Urinary bladder (tissue), 4 donors: ENCODE data around the gene ZBTB42. TPM values are rescaled to one million over a fixed set of nuclear protein-coding genes. Genes with fewer than 3 reads are reported as not detected.

Source experiments
- DNase-seq: peaks from one replicate; pipeline ENCODE4 v3.0.0-alpha.2; 2015; ENCODE audit errors: extremely low spot score
- H3K27ac ChIP-seq: one replicate; pipeline ENCODE4 v1.5.1; 2013; ENCODE audit warnings: low read depth, mild to moderate bottlenecking, moderate library complexity
- H3K36me3 ChIP-seq: one replicate; pipeline ENCODE4 v1.6.1; 2013; ENCODE audit warnings: mild to moderate bottlenecking, moderate library complexity; ENCODE audit not compliant: insufficient read depth
- H3K4me1 ChIP-seq: one replicate; pipeline ENCODE4 v1.6.1; 2013; ENCODE audit warnings: mild to moderate bottlenecking, moderate library complexity; ENCODE audit not compliant: insufficient read depth
- H3K4me3 ChIP-seq: one replicate; pipeline ENCODE4 v1.5.1; 2013; ENCODE audit warnings: low read depth, low read length
- WGBS: extraction: QIAGEN DNeasy Blood & Tissue Kit; methylation state at CpG from one replicate; pipeline ENCODE4 v1.1.7; 2013; 5-methylcytosine and 5-hydroxymethylcytosine counted together
- polyA plus RNA-seq: library from polyadenylated mRNA; stranded (reverse); fragments of 200-250 nt; gene quantifications from one replicate; pipeline ENCODE4 v1.2.3, GENCODE V29; 2013
- total RNA-seq: library from RNA; depleted of rRNA; stranded (reverse); fragments of >200 nt; gene quantifications from one replicate; pipeline ENCODE4 v1.2.3, GENCODE V29; 2014
- donor health status: healthy with polysubstance abuse.
- donor health status: healthy.

Gene ZBTB42
- total and polyA plus RNA-seq, 2 donors = 3.5 to 6.3 TPM

DNA sequence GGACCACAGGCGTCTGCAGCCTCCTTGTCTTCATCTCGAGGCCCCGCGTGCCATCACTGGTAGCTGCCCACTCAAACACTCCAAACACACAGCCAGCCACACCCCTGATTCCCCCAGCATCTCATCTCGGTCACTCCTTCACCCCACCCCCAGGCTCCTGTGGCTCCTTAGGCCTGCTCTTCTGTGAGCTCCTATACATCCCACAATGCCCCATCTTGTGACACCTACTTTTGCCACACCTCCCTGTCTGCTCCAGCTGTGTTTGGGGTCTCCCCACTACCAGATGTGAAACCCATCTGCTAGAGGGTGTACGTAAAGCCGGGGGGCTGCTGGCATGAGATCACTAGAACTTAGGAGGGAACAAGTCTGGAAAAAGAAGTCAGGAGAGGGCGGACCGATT, 9.5 kb upstream of the ZBTB42 start:
- no peak overlapping the region for H3K27ac ChIP-seq
- H3K36me3 ChIP-seq = no peaks in the 10 kb centered on the region
- H3K4me3 ChIP-seq = no peak overlapping the region
- H3K4me1 ChIP-seq = peaks cover 2% of the 10 kb centered on the region
- DNase-seq = no peak
- WGBS = 89% methylated on average over 9 of the region's 9 CpGs

DNA sequence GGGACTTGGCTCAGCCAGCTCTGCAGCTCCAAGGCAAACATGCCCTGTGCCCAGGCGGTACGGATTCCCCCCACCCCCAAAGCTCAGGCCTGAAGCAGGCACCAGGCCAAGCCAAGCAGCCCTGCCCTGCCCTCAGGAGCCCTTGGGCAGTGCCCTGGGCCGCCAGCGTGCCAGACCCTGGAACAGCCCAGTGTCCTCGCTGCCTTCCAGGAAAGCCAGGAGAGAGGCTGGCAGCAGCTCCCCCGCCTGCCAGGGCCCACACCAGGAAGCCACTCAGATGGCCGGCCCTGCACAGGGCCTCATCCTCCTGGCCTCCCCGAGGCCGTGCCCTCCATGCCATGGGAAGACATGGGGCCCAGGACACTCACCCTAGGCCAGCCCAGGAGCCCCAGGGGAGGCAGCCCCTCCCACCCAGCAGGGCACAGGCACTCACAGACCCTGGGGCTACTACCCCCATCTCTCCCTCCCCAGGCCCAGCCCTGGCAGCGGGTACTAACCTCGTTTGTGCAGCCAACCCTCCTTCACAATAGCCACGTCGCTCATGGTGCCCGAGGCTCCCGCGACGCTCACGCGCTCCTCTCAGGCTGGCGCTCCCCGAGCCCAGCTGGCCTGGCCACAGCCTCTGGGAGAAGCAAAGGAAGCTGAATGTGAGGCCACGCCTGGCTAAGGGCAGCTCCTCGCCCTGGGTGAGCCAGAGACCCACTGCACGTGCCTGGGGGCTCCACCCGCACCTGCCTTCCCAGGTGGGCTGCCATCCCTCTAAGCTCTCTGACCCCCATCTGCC, 8.6 kb upstream of the ZBTB42 start:
- no peak overlapping the region for H3K4me3 ChIP-seq
- H3K4me1 ChIP-seq = peaks cover 2% of the 10 kb centered on the region
- 87% methylated on average over 25 of the region's 25 CpGs for WGBS
- DNase-seq = no peak
- H3K36me3 ChIP-seq = no peaks in the 10 kb centered on the region
- no peak overlapping the region for H3K27ac ChIP-seq

DNA sequence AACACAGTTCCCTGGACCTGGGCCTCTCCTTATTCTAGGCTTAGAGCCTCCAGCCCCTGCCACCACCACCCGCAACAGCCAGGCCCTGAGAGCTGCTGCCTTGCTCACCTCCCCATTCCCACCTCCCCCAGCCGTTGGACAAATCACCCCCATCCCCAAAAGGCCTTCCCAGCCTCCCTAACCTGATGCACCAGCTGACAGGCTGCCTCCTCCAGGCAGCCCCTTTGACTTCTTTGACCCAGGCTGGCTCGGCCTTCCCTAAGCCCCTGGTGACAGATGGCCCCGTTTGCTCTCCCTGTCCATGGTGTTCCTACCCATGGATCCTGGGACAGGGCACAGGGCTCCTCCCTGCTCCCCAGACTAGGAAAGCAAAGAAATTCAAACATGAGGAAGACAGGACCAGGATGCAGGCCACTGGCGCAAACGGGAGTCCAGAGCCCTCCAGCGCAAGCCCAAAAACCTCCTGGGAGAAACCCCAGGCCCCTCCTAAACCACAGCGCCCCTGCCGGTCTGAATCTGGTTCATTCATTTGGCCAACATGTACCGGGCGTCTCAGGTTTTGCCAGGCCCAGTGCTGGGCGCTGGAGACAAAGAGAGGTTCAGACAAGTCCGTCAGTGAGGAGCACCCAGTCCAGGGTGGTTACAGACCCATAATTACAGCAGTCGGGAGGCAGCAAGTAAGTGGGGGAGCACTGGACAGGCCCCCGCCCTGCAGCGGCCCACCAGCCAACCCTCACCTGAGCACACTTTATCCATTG, 7.8 kb upstream of the ZBTB42 start:
- Histone ChIP-seq H3K4me1 (peaks cover 2% of the 10 kb centered on the region), H3K27ac (no peak overlapping the region), H3K36me3 (no peaks in the 10 kb centered on the region), H3K4me3 (no peak overlapping the region)
- WGBS = 80% methylated on average over 16 of the region's 16 CpGs
- no peak for DNase-seq

DNA sequence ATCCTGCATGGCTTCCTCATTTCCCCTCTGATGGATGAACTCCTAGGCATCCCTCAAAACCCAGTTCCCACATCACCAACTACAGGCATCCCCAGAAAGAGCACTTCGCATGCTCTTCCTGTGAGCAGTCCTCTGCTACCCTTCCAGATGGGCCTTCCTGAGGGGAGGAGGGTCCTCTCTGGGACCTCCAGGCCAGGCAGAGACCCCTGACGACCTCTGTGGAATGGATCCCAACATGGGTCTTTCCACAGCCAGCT, 7.3 kb upstream of the ZBTB42 start:
- 84% methylated on average over 2 of the region's 2 CpGs for WGBS
- no peak overlapping the region for H3K27ac ChIP-seq
- H3K4me3 ChIP-seq = no peak overlapping the region
- peaks cover 2% of the 10 kb centered on the region for H3K4me1 ChIP-seq
- no peak for DNase-seq
- H3K36me3 ChIP-seq = no peaks in the 10 kb centered on the region

DNA sequence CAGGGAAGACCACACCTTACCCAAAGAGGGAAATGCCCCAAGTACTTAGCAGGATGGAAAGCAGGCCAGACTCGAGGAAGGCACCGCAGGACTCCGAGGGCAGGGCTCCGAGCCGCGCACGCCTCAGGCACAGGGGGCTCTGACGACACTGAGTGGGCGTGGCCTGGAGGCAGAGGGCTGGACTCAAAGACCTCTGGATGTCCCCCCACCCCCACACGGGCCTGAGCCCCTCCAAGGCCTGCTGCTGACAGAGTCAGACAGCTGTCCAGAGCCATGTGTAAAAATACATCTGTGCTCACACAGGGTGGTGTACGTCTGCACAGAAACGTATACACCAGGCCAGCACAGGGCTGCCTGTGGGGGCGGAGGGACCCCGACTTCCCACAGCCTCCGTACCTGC, 6.8 kb upstream of the ZBTB42 start:
- Histone ChIP-seq H3K4me3 (peak overlapping the region; percentile 90), H3K27ac (no peak overlapping the region), H3K4me1 (peaks cover 2% of the 10 kb centered on the region), H3K36me3 (no peaks in the 10 kb centered on the region)
- DNase-seq = no peak
- 8% methylated on average over 15 of the region's 15 CpGs for WGBS

DNA sequence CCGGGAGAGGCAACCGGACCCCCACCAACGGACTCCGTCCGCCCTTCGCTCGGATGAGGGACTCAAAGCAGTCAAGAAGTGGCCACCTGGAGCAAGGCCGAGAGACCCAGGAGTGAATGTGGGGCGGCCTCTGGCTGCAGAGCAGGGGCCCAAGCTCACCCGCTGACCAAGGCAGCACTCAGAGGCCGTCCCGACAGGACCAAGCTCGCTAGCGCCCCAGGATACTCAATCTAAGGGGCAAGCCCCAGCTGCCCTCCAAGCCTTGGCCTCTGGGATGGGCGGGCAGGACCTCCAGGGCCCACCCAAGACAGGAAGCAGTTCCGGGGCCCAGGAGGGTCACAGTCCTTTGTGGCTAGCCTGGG, 6.3 kb upstream of the ZBTB42 start:
- DNase-seq = no peak
- no peak overlapping the region for H3K27ac ChIP-seq
- peaks cover 2% of the 10 kb centered on the region for H3K4me1 ChIP-seq
- H3K4me3 ChIP-seq = peak overlapping the region; percentile 90
- 6% methylated on average over 16 of the region's 16 CpGs for WGBS
- H3K36me3 ChIP-seq = no peaks in the 10 kb centered on the region

DNA sequence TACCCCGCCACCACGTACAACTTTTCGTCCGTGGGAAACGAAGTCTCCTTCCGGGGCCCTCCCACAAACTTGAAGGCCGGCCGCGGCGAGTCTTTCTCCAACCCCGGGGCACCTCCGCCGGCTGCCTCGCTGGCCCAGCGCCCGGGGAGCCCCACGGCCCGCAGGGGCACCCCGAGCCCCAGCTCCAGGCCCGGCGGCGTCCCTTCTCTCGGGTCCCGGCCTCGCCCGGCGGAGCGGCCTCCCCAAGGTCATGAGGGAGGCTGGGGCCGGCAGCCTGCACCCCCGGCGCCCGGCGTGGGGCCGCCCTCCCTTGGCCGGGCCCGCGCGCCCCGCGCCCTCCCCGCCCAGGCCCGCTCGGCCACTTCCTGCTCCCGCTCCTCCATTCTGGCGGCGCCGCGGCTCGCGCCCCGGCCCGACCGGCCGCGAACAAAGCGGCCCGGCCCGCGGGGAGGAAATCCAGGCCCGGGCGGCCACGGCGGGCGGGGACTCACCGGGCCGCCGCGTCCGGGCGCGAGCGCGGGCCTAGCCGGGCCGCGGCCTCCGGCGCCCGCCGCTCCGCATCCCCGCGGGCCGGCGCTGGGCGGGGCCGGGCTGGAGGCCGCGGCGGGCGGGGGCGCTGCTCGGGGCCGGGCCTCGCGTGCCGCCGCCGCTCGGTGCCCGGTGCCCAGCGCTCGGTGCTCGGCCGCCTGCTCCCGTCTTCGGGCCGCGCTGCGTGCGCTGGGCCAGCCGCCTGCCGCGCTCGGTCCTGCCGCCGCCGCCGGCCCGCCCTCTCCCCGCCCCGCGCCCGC, 5.7 kb upstream of the ZBTB42 start, which contains the start of gene AKT1:
Gene AKT1, minus strand, starts transcription at position 756 of the 788 bp plus-strand sequence. CDS start 3,105 bp downstream, outside the sequence.
- Histone ChIP-seq H3K27ac (peak within 1 kb of the TSS; percentile 63), H3K36me3 (no peaks in the 10 kb centered on the region), H3K4me3 (peak within 1 kb of the TSS; percentile 90), H3K4me1 (peaks cover 2% of the 10 kb centered on the region)
- under 1% methylated on average over 123 of the region's 124 CpGs for WGBS
- DNase-seq = no peak

DNA sequence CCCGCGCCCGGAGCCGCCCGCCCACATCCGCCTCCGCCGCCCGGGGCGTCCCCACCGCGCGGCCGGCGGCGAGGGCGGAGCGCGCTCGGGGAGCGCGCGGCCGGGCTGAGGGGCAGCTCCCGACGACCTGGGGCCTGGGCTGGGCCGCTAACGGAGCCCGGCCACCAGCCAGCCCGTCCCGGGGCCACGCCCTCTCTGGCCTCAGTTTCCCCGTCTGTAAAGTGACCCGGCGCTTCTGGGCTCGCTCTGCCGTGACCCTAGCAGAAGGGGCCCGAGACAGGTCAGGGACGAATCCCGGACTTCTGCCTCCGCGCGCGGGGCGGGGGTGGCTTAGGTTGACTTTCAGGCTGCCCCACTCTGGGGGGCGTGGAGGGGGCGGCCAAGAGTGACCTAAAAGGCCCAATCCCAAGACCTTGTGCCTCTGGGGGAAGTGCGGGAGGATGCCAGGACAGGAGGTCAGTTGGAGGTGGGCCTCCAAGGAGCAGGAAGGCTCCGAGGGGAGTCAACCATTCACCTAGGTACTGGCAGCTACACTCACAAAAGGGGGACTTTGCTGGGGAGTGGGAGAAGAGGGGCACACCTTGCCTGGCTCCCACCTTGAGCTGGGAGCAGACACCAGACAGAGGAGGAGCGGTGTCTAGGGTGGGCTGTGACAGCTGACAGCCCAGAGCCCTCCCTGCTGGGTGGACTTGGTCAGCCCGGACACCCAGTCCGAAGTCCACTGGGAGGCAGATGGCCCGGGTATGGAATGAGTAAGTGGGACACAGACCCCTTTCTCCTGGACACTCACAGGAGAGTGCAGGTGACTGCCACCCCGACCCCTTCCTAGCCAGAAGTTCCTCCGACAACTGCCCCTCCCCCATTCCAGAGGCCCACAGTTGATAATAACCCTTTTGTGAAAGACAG, 4.9 kb upstream of the ZBTB42 start:
- Histone ChIP-seq H3K4me1 (peaks cover 2% of the 10 kb centered on the region), H3K27ac (peak overlapping the region; percentile 63), H3K36me3 (no peaks in the 10 kb centered on the region), H3K4me3 (peak overlapping the region; percentile 90)
- no peak for DNase-seq
- 12% methylated on average over 54 of the region's 55 CpGs for WGBS

DNA sequence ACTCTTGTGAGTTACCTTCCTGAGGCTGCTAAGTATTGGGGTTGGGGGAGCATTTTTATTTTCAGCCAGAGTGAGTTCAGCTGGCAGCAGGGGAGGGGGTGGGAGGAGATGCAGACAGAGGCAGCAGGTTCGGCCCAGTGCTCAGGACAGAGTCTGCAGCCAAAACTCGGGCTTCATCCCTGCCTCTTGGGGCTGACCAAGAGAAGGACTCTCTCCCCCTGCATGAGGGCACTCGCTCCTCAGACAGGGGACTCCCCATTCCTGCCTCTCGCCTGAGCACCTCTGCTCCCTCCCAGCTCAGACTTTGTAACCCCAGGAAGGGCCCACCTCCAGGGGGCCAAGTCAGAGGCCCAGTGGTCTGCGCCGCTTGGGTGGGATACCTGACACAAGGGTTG, 4.2 kb upstream of the ZBTB42 start:
- Histone ChIP-seq H3K4me3 (no peak overlapping the region), H3K36me3 (no peaks in the 10 kb centered on the region), H3K27ac (no peak overlapping the region), H3K4me1 (peaks cover 4% of the 10 kb centered on the region)
- no peak for DNase-seq
- WGBS = 84% methylated on average over 6 of the region's 6 CpGs

DNA sequence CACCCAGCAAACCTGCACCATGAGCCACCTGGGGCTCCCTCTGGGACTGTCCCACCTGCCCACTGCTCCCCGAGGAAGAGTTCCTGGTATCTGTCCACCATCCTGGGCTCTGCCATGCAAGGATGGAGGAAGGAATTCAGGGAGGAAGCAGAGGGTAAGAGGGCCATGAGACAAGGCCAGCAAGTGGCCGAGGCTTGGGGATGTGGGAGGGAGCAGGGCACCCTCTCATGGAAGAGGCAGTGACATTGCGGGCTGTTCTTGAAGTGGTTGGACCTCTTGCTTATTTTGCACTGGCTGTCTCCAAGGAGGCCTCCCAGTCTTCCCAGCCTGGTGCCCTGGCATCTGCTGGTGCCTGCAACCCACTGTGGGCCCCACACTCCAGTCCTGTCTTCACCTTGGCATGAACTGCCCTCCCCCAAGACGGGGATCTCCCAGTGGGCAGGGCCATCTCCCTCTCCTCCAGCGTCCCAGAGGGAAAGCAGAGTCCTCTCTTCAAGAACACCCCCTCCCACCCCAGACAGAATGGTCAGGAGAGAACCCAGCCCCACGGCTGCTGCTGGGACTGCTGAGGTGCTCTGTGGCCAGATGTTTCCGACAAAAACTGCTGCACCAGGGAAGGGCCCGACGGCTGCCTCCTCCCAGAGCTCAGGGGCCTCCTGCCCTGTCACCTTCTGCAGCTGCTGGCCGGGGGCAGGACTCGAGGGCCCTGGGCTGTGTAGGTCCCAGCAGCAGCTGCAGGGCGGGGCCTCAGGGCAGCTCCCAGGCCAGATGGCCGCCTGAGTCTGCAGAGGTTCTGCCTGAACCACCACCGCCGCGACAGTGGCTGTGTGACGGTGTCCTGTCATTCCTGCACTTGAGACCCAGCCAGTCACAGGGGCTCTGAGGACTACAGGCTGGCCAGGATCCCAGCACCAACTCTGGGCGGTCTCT, 3.5 kb upstream of the ZBTB42 start:
- Histone ChIP-seq H3K27ac (no peak overlapping the region), H3K4me3 (no peak overlapping the region), H3K4me1 (peaks cover 6% of the 10 kb centered on the region), H3K36me3 (no peaks in the 10 kb centered on the region)
- no peak for DNase-seq
- WGBS = 52% methylated on average over 18 of the region's 18 CpGs

DNA sequence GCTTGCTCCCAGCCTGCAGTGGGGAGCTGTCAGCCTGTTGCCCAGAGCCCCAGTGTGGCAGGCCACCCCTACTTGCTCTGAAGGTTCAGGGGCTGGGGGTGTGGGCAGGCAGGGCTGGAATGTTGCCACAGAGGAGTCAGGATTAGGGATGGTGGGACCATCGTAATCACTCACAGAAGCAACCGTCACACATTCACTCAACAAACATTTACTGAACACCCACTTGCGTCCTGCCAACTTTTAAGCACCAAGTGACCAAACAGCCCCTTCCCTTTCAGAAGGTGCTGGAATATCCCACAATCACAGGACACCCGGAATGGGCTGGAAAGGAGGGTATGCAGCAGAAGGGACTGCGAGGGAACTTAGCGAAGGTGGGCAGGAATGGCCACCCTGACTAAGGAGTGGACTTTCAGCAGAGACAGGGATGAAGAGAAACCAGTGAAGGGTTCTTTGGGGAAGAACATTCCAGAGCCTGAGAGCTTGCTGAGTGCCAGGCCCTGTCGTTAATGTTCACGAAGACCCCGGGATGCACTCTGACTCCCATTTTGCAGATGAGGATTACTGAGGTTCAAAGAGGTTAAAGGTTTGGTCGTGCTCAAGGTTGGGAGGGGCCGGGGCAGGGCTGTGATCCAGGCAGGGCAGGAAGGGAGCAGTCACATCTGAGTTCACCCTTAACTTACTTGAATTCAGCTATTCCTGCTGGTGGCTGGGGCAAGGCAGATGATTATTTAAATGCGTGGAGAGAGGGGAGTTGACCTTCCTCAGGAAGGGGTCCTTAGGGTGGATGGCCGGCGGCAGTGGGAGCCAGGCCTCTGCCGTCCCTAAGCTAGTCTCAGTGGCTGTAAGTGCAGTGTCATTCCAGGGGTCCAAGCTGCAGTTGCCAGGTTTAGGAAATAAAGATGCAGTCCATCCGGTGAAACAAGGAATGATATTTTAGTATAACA, 2.3 kb upstream of the ZBTB42 start:
- Histone ChIP-seq H3K36me3 (no peaks in the 10 kb centered on the region), H3K4me3 (no peak overlapping the region), H3K27ac (peak overlapping the region; percentile 3), H3K4me1 (peaks cover 4% of the 10 kb centered on the region)
- WGBS = 80% methylated on average over 16 of the region's 16 CpGs
- DNase-seq = no peak
